ENCODE data around the gene IDUA. TPM values are rescaled to one million over a fixed set of nuclear protein-coding genes. Genes with fewer than 3 reads are reported as not detected.

The IDUA gene
- total RNA-seq, 1 experiment from 2014 or later = 46.6 TPM

DNA sequence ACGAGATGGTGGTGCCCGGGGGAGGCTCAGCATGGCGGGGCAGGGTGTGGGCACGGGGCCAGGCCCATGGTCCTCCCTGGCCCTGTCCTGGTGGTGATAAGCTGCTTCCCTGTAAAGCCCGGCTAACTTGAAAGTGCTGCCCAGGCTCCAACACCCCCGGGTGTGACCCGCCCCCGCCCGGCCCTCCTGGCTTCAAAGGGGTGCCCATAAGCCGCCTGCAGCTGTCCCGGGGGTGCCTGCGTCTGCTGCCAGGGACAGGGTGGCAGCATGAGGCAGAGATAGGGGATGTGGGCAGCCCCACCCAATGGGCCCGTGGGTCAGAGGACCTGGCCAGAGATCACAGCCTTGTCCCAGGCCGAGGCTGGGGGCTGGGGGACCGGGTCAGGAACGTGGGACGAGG, 42.7 kb downstream of the IDUA start:
- no peaks in the 10 kb centered on the region for H3K9me2 ChIP-seq (ENCODE audit: insufficient read depth)
- POLR2A ChIA-PET (ENCODE audit: unreplicated experiment) = no interaction called here
- intact Hi-C loops (cut with micrococcal nuclease; ENCODE audit: unreplicated experiment) = no loop called here
- no peak overlapping the region for H2AFZ ChIP-seq
- H3K27ac ChIP-seq = no peak overlapping the region
- no peak overlapping the region for H3K4me2 ChIP-seq
- H3K4me1 ChIP-seq (replicated peaks; ENCODE audit: insufficient read depth) = no peaks in the 10 kb centered on the region
- H4K20me1 ChIP-seq (ENCODE audit: insufficient read depth) = no peaks in the 10 kb centered on the region
- CTCF ChIA-PET = no interaction called here
- peaks cover 20% of the 10 kb centered on the region; the same call in 1 of the 2 replicates for H3F3A ChIP-seq (ENCODE audit: insufficient read depth, low read depth)
- H3K36me3 ChIP-seq (ENCODE audit: low read depth) = no peaks in the 10 kb centered on the region
- no peak for DNase-seq
- BruUV-seq (replicated peaks) = no TSS peak
- no peaks in the 10 kb centered on the region for H3K9me3 ChIP-seq (ENCODE audit: insufficient read depth, low read depth)
- H3K79me2 ChIP-seq (ENCODE audit: low read depth) = no peaks in the 10 kb centered on the region
- no peak for TF ChIP-seq EZH2 (IDR thresholded peaks at IDR 0.05; ENCODE audit: low read depth)
- TF ChIP-seq, protein P1, sequence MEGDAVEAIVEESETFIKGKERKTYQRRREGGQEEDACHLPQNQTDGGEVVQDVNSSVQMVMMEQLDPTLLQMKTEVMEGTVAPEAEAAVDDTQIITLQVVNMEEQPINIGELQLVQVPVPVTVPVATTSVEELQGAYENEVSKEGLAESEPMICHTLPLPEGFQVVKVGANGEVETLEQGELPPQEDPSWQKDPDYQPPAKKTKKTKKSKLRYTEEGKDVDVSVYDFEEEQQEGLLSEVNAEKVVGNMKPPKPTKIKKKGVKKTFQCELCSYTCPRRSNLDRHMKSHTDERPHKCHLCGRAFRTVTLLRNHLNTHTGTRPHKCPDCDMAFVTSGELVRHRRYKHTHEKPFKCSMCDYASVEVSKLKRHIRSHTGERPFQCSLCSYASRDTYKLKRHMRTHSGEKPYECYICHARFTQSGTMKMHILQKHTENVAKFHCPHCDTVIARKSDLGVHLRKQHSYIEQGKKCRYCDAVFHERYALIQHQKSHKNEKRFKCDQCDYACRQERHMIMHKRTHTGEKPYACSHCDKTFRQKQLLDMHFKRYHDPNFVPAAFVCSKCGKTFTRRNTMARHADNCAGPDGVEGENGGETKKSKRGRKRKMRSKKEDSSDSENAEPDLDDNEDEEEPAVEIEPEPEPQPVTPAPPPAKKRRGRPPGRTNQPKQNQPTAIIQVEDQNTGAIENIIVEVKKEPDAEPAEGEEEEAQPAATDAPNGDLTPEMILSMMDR (conservative IDR thresholded peaks at IDR 0.05) = no peak
- peaks cover 19% of the 10 kb centered on the region for H3K27me3 ChIP-seq (ENCODE audit: insufficient read depth, low read depth)
- no peak overlapping the region for H3K4me3 ChIP-seq

DNA sequence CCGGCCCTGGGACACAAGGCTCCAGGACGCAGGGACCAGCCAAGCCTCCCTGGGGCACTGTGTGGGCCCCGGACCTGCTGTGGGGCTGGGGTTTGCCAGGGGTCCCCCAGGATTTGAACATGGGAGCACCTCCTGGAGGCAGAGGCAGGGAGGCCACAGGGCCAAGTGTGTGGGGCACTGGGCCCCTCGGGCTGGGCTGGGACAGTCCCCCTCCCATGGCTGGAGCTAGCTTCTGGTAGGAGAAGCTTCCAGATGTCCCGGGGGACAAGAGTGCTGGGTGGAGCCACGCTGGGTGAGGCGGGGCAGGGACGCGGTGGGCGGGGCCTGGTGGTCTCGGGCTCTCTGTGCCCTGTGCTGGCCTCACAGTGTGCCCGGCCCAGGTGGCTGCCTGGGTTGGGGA, 43.2 kb downstream of the IDUA start:
- Histone ChIP-seq H3K4me2 (no peak overlapping the region), H3F3A (ENCODE audit: insufficient read depth, low read depth) (peaks cover 20% of the 10 kb centered on the region; the same call in 1 of the 2 replicates), H2AFZ (no peak overlapping the region), H3K27me3 (ENCODE audit: insufficient read depth, low read depth) (peaks cover 19% of the 10 kb centered on the region), H4K20me1 (ENCODE audit: insufficient read depth) (no peaks in the 10 kb centered on the region), H3K79me2 (ENCODE audit: low read depth) (no peaks in the 10 kb centered on the region), H3K4me3 (no peak overlapping the region), H3K27ac (no peak overlapping the region), H3K4me1 (replicated peaks; ENCODE audit: insufficient read depth) (no peaks in the 10 kb centered on the region), H3K9me3 (ENCODE audit: insufficient read depth, low read depth) (no peaks in the 10 kb centered on the region), H3K36me3 (ENCODE audit: low read depth) (no peaks in the 10 kb centered on the region), H3K9me2 (ENCODE audit: insufficient read depth) (no peaks in the 10 kb centered on the region)
- no peak for DNase-seq
- intact Hi-C loops (cut with micrococcal nuclease; ENCODE audit: unreplicated experiment) = loop anchor here (5.0 kb wide), 1 partner anchor 322 kb away; no protein-coding TSS in a partner anchor
- BruUV-seq (replicated peaks) = no TSS peak
- ChIA-PET POLR2A (ENCODE audit: unreplicated experiment) (no interaction called here), CTCF (no interaction called here)
- no peak for TF ChIP-seq EZH2 (IDR thresholded peaks at IDR 0.05; ENCODE audit: low read depth)
- TF ChIP-seq, protein P1 (conservative IDR thresholded peaks at IDR 0.05) = no peak

- ChIA-PET POLR2A (ENCODE audit: unreplicated experiment) (no interaction called here), CTCF (no interaction called here)
These were observed 43.7 kb downstream of the IDUA start for GRCh38 chr4:1030559-1030958.

More at GRCh38 chr4:1030559-1030958, 43.7 kb downstream of the IDUA start:
- peaks cover 14% of the 10 kb centered on the region; the same call in 1 of the 2 replicates for H3F3A ChIP-seq (ENCODE audit: insufficient read depth, low read depth)
- TF ChIP-seq, protein P1 (conservative IDR thresholded peaks at IDR 0.05) = no peak
- TF ChIP-seq EZH2 (IDR thresholded peaks at IDR 0.05; ENCODE audit: low read depth) = no peak
- no peak for DNase-seq
- no peaks in the 10 kb centered on the region for H3K4me1 ChIP-seq (replicated peaks; ENCODE audit: insufficient read depth)
- H3K4me3 ChIP-seq = no peak overlapping the region
- no peak overlapping the region for H3K27ac ChIP-seq
- no peaks in the 10 kb centered on the region for H3K9me2 ChIP-seq (ENCODE audit: insufficient read depth)
- H3K4me2 ChIP-seq = no peak overlapping the region
- H3K9me3 ChIP-seq (ENCODE audit: insufficient read depth, low read depth) = no peaks in the 10 kb centered on the region
- intact Hi-C loops (cut with micrococcal nuclease; ENCODE audit: unreplicated experiment) = loop anchor here (5.0 kb wide), 1 partner anchor 322 kb away; no protein-coding TSS in a partner anchor
- peaks cover 19% of the 10 kb centered on the region for H3K27me3 ChIP-seq (ENCODE audit: insufficient read depth, low read depth)
- no peaks in the 10 kb centered on the region for H4K20me1 ChIP-seq (ENCODE audit: insufficient read depth)
- H3K36me3 ChIP-seq (ENCODE audit: low read depth) = no peaks in the 10 kb centered on the region
- BruUV-seq (replicated peaks) = no TSS peak
- no peaks in the 10 kb centered on the region for H3K79me2 ChIP-seq (ENCODE audit: low read depth)
- H2AFZ ChIP-seq = no peak overlapping the region
